ENCODE results near the gene CLEC18A. TPM values are rescaled to one million over a fixed set of nuclear protein-coding genes. Genes with fewer than 3 reads are reported as not detected.

CLEC18A gene
- total and polyA plus RNA-seq, 2 of the 4 experiments (the other 2 are of a cell fraction) = under 0.01 TPM; not detected in 1

GRCh38 chr16:69936252-69936651 lies 14.9 kb upstream of the CLEC18A start:
- dilution Hi-C loops (cut with HindIII; ENCODE audit: low sequenced_read_pairs, unreplicated experiment) (no loop called here), in situ Hi-C loops (cut with MboI; ENCODE audit: low sequenced_read_pairs) (no loop called here), intact Hi-C loops (cut with micrococcal nuclease) (no loop called here)
- DNase-seq = no peak
- no peak overlapping the region for H3K18ac ChIP-seq (ENCODE audit: low read depth, low read length)
- H3K4ac ChIP-seq (ENCODE audit: low read depth, low read length) = no peak overlapping the region
- peaks cover 57% of the 10 kb centered on the region for H3K36me3 ChIP-seq (ENCODE audit: control insufficient read depth, insufficient read depth, low read length)
- H3K27me3 ChIP-seq (ENCODE audit: control insufficient read depth, insufficient read depth, low read length) = no peaks in the 10 kb centered on the region
- H3K4me3 ChIP-seq (ENCODE audit: insufficient read depth, low read depth, low read length) = no peak overlapping the region
- H3K23ac ChIP-seq (ENCODE audit: low read depth, low read length) = no peak overlapping the region
- no peak overlapping the region for H2BK5ac ChIP-seq (ENCODE audit: low read depth, low read length, poor library complexity, severe bottlenecking)
- 82% methylated on average over 9 of the region's 16 CpGs; no CpG with 5 or more reads in 1 of the 2 experiments for WGBS, 2 experiments (ENCODE audit: extremely low coverage in 2 of 2, insufficient read length in 1 of 2)
- TF ChIP-seq FOS (IDR thresholded peaks at IDR 0.05; ENCODE audit: low read depth, low read length) = no peak
- no peak for TF ChIP-seq CTCF (conservative IDR thresholded peaks at IDR 0.05; ENCODE audit: low read depth, low read length)
- no peak for TF ChIP-seq RAD21 (IDR thresholded peaks at IDR 0.05; ENCODE audit: low read length)
- TF ChIP-seq POLR2A (IDR thresholded peaks at IDR 0.05; ENCODE audit: low read depth, low read length) = no peak
- no peak for TF ChIP-seq NFE2L2 (IDR thresholded peaks at IDR 0.05; ENCODE audit: low read depth, low read length)
- no peak for TF ChIP-seq USF2 (IDR thresholded peaks at IDR 0.05; ENCODE audit: low read depth, low read length)
- TF ChIP-seq RFX5 (IDR thresholded peaks at IDR 0.05; ENCODE audit: low read depth, low read length) = no peak
- TF ChIP-seq RCOR1 (IDR thresholded peaks at IDR 0.05; ENCODE audit: insufficient replicate concordance, low read length) = no peak
- no peak for TF ChIP-seq SMC3 (IDR thresholded peaks at IDR 0.05; ENCODE audit: low read depth, low read length)
- TF ChIP-seq BHLHE40 (IDR thresholded peaks at IDR 0.05; ENCODE audit: low read depth, low read length) = no peak
- TF ChIP-seq ELK1 (IDR thresholded peaks at IDR 0.05; ENCODE audit: borderline replicate concordance, low read depth, low read length) = no peak
- TF ChIP-seq MXI1 (IDR thresholded peaks at IDR 0.05; ENCODE audit: borderline replicate concordance, low read depth, low read length) = no peak
- TF ChIP-seq MAFK (IDR thresholded peaks at IDR 0.05; ENCODE audit: low read depth, low read length) = no peak
- TF ChIP-seq CEBPB (IDR thresholded peaks at IDR 0.05; ENCODE audit: low read depth, low read length) = no peak
- no peak for TF ChIP-seq CHD1 (IDR thresholded peaks at IDR 0.05; ENCODE audit: low read depth, low read length)
- TF ChIP-seq MAZ (IDR thresholded peaks at IDR 0.05; ENCODE audit: borderline replicate concordance, low read depth, low read length) = no peak
- no peak overlapping the region for H3K27ac ChIP-seq (ENCODE audit: insufficient read depth, low read length)
- no peak overlapping the region for H3K14ac ChIP-seq (replicated peaks; ENCODE audit: low read depth, low read length)
- H2BK120ac ChIP-seq (ENCODE audit: low read depth, low read length) = no peak overlapping the region
- 0 out of 2 replicates have a peak, but pooled peaks cover under 1% of the 10 kb centered on the region for H3K9me1 ChIP-seq (ENCODE audit: insufficient read depth, low read length)
- no peak overlapping the region for H3K56ac ChIP-seq (ENCODE audit: extremely low read depth, insufficient read depth, low read length)
- no peaks in the 10 kb centered on the region for H3K9me3 ChIP-seq (ENCODE audit: control insufficient read depth, insufficient read depth, low read length)
- H2BK20ac ChIP-seq (ENCODE audit: low read depth, low read length) = no peak overlapping the region
- H4K8ac ChIP-seq (ENCODE audit: low read depth in 2 of 2, low read length in 2 of 2) = no peak overlapping the region
- H3K79me1 ChIP-seq (ENCODE audit: low read depth in 1 of 2, low read length in 2 of 2) = no peaks in the 10 kb centered on the region
- H2AK9ac ChIP-seq (replicated peaks; ENCODE audit: low read depth, low read length, poor library complexity) = no peak overlapping the region
- BruUV-seq (replicated peaks) = no TSS peak
- no peak overlapping the region for H4K5ac ChIP-seq (ENCODE audit: low read depth, low read length)
- H3K4me2 ChIP-seq (ENCODE audit: low read depth, low read length) = no peak overlapping the region
- H2AFZ ChIP-seq (replicated peaks; ENCODE audit: low read length, poor library complexity) = no peak overlapping the region
- H3K9ac ChIP-seq (ENCODE audit: low read depth, low read length) = no peak overlapping the region
- POLR2A ChIA-PET (ENCODE audit: unreplicated experiment) = no interaction called here
- H2BK15ac ChIP-seq (ENCODE audit: low read depth, low read length) = no peak overlapping the region
- no peak overlapping the region for H4K91ac ChIP-seq (ENCODE audit: insufficient read depth, low read depth, low read length)
- no peak overlapping the region for H2AK5ac ChIP-seq (ENCODE audit: low read depth, low read length)
- CTCF ChIA-PET = no interaction called here
- H4K20me1 ChIP-seq (ENCODE audit: insufficient read depth, low read length) = no peaks in the 10 kb centered on the region
- ATAC-seq (ENCODE audit: low read depth) = no peak
- no peaks in the 10 kb centered on the region for H3K4me1 ChIP-seq (ENCODE audit: control insufficient read depth, insufficient read depth, low read length)
